Stimulated activated CD4-positive, alpha-beta T cell treated with anti-CD3 and anti-CD28 coated beads, Interleukin-1b, Interleukin-23, amount 100 ng/mL, for 4 hours (primary cell): ENCODE results near the gene EMC10.
"Not testable (repeated sequence)": the region's sequence is repeated elsewhere in the genome, so short reads cannot be mapped to it uniquely, and the experiment has no call there.

ENCODE experiments used
- DNase-seq, 2 donors: peaks; one replicate each; pipeline ENCODE4 v3.0.0-alpha.2; 2020; ENCODE audit warnings: low read depth in 2 of 2

Gene EMC10

GRCh38 chr19:50514346-50515167 lies 38.2 kb downstream of the EMC10 start:
- DNase-seq: no peak

- no peak for DNase-seq
Observed at GRCh38 chr19:50515168-50515561, 38.9 kb downstream of the EMC10 start.

GRCh38 chr19:50516456-50516855 lies 40.1 kb downstream of the EMC10 start:
- DNase-seq: no peak

GRCh38 chr19:50516964-50517703 lies 40.8 kb downstream of the EMC10 start:
- DNase-seq: no peak

GRCh38 chr19:50517704-50518075 lies 41.4 kb downstream of the EMC10 start:
- no peak for DNase-seq

DNA sequence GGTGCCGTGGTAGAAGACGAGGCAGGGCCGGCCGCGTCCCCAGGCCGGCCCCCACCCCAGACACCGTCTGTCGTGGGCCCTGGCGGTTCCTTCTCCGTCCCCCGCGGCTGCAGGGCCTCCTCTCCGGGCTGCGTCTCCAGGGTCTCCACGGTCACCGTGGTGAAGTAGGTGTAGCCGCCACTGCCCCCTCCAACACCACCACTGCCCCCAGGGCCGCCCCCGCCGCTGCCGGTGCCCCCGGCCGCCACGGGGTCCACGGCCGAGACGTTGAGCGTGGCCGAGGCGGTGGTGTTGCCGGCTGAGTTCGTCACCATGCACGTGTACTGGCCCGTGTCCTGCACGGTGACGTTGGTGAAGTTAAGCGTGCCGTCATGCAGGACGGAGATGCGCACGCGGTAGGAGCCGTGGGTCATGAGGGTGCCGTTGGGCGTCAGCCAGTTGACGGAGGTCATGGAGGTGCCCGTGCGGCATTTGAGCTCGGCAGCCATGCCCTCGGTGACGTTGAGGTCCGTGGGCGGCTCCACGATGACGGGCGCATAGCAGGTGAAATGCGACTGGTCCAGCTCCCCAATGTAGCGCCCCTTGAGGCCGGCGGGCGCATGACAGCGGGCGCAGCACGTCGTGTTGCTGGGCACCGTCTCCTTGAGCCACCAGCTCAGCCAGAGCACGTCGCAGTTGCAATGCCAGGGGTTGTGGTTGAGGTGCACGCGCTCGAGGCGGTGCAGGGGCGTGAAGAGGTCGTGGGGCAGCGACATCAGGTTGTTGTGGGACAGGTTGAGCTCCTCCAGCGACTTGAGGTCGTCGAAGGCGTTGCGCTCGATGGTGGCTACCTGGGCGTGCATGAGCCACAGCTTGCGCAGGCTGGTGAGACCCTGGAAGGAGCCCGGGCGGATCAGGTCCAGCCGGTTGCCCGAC lies 42.0 kb downstream of the EMC10 start:
- no peak for DNase-seq

- DNase-seq: no peak
Observed at GRCh38 chr19:50519006-50519575, 42.8 kb downstream of the EMC10 start.

DNA sequence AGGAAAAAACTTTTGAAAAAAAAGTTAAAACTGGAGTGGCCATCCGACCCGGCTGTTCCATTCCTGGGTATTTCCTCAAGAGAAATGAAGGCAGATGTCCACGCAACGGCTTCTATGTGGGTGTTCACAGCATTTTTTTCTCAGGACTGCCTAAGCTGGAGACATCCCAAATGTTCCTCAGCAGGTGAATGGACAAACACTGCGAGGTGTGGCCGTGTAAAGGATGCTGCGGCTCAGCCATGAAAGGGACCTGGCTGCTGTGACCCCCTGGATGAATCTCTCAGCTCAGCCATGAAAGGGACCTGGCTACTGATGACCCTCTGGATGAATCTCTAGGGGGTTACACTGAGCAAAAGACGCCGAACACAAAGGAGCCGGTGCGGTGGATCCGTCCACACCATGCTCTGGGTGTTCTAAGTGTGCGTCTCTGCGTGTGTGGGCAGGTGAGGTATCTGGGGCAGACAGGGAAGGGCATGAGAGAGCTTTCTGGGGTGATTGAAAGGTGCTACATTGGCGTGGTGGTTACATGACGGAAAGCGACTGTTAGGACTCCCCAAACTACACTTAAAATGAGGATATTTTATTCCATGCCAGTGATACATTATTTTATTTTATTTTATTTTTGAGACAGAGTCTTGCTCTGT lies 44.6 kb downstream of the EMC10 start:
- no peak for DNase-seq

GRCh38 chr19:50522881-50523280 lies 46.6 kb downstream of the EMC10 start:
- no peak for DNase-seq

DNA sequence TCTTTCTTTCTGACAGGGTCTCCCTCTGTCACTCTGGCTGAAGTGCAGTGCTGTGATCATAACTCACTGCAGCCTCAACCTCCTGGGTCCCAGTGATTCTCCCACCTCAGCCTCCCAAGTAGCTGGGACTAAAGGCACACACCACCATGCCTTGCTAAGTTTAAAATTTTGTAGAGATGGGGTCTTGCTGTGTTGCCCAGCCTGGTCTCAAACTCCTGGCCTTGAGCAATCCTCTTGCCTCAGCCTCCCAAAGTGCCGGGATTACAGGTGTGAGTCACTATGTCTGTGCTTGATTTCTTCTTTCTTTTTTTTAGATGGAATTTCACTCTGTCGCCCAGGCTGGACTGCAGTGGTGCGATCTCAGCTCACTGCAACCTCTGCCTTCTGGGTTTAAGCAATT lies 51.7 kb downstream of the EMC10 start:
- not testable (repeated sequence) for DNase-seq

- no peak for DNase-seq
Observed at GRCh38 chr19:50531171-50531612, 54.9 kb downstream of the EMC10 start.

GRCh38 chr19:50532952-50533351 lies 56.6 kb downstream of the EMC10 start:
- no peak for DNase-seq

- no peak for DNase-seq
Observed at GRCh38 chr19:50534478-50534877, 58.2 kb downstream of the EMC10 start.

GRCh38 chr19:50535672-50536187 lies 59.4 kb downstream of the EMC10 start:
- no peak for DNase-seq

- no peak for DNase-seq
Observed at GRCh38 chr19:50536662-50537305, 60.5 kb downstream of the EMC10 start.

DNA sequence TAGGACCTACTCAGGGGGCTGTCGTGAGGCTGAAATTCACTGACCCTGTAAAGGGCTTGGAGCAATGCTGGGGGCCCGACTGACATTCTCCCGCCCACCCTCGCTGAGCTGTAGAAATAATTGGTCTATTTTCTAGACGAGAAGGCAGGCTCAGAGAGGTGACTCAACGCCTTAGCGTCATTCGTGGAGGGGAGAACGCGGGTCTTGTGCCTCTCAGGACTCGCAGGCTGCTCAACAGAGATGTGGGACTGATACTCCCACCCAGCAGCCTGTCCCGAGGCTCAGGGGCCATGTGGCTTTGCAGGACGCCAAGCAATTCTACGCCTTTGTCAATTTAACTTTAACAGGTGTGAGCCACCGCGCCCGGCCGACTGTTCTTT lies 61.0 kb downstream of the EMC10 start:
- DNase-seq: no peak

- DNase-seq: peak; percentile 39 to 65
Observed at GRCh38 chr19:50537769-50538230, 61.5 kb downstream of the EMC10 start.
